Suprapubic skin (tissue), 4 donors: ENCODE data around the gene NPM1. TPM values are rescaled to one million over a fixed set of nuclear protein-coding genes. Genes with fewer than 3 reads are reported as not detected.

Experiments
- DNase-seq, 2 donors: peaks; one replicate each; pipeline ENCODE4 v3.0.0-alpha.2; 2019; ENCODE audit warnings: low spot score in 2 of 2
- H3K27ac ChIP-seq: fragments of 200-600 bp; sonication (generic); one replicate; pipeline ENCODE4 v1.5.1; 2019
- H3K27me3 ChIP-seq: fragments of 200-600 bp; sonication (generic); one replicate; pipeline ENCODE4 v1.5.1; 2019
- H3K36me3 ChIP-seq: fragments of 200-600 bp; sonication (generic); one replicate; pipeline ENCODE4 v1.5.1; 2019
- H3K4me1 ChIP-seq: fragments of 200-600 bp; sonication (generic); one replicate; pipeline ENCODE4 v1.5.1; 2019
- H3K4me3 ChIP-seq: fragments of 200-600 bp; sonication (generic); one replicate; pipeline ENCODE4 v1.5.1; 2019; ENCODE audit warnings: mild to moderate bottlenecking
- H3K9me3 ChIP-seq: fragments of 200-600 bp; sonication (generic); one replicate; pipeline ENCODE4 v1.5.1; 2019
- CTCF ChIP-seq, 2 donors: fragments of 200-600 bp in 1 of 2; fragments of 450-650 bp in 1 of 2; sonication (generic) in 1 of 2; IDR thresholded peaks; one replicate each; pipeline ENCODE4 v1.5.1; 2016 to 2019; ENCODE audit warnings: antibody characterized with exemption in 2 of 2, mild to moderate bottlenecking in 1 of 2, moderate library complexity in 1 of 2
- EP300 ChIP-seq: sonication (generic); formaldehyde crosslinking; IDR thresholded peaks from one replicate; pipeline ENCODE4 v1.6.1; 2017; ENCODE audit warnings: antibody characterized with exemption
- POLR2A ChIP-seq, 2 donors: fragments of 450-650 bp; IDR thresholded peaks; one replicate each; pipeline ENCODE4 v1.6.1; 2017; ENCODE audit warnings: antibody characterized with exemption in 2 of 2, mild to moderate bottlenecking in 2 of 2, moderate library complexity in 2 of 2
- POLR2AphosphoS5 ChIP-seq, 3 donors: sonication (generic); formaldehyde crosslinking; IDR thresholded peaks; one replicate each; pipeline ENCODE4 v1.6.1; 2017; ENCODE audit warnings: antibody characterized with exemption in 3 of 3
- WGBS: methylation state at CpG from one replicate; pipeline ENCODE4 v1.1.5; 2018; 5-methylcytosine and 5-hydroxymethylcytosine counted together
- total RNA-seq, 4 donors: library from RNA; depleted of rRNA; stranded (reverse); fragments of >200 nt; gene quantifications; one replicate each; pipeline ENCODE4 v1.1.0, GENCODE V29; 2016

The NPM1 gene
- total RNA-seq, 4 donors from 2014 or later = 439 to 524 (median 469) TPM

- H3K9me3 ChIP-seq = no peaks in the 10 kb centered on the region
- H3K36me3 ChIP-seq = no peaks in the 10 kb centered on the region
- WGBS = 80% methylated on average over 7 of the region's 8 CpGs
- TF ChIP-seq EP300 (no peak), POLR2AphosphoS5 (IDR thresholded peaks at IDR 0.05) (no peak), CTCF (IDR thresholded peaks at IDR 0.05) (no peak), POLR2A (IDR thresholded peaks at IDR 0.05) (no peak)
- DNase-seq = peak; percentile 57 to 62
- no peak overlapping the region for H3K4me3 ChIP-seq
- no peaks in the 10 kb centered on the region for H3K27me3 ChIP-seq
- no peaks in the 10 kb centered on the region for H3K4me1 ChIP-seq
- no peak overlapping the region for H3K27ac ChIP-seq
These were observed 44.4 kb downstream of the NPM1 start for GRCh38 chr5:171432076-171432475.

DNA sequence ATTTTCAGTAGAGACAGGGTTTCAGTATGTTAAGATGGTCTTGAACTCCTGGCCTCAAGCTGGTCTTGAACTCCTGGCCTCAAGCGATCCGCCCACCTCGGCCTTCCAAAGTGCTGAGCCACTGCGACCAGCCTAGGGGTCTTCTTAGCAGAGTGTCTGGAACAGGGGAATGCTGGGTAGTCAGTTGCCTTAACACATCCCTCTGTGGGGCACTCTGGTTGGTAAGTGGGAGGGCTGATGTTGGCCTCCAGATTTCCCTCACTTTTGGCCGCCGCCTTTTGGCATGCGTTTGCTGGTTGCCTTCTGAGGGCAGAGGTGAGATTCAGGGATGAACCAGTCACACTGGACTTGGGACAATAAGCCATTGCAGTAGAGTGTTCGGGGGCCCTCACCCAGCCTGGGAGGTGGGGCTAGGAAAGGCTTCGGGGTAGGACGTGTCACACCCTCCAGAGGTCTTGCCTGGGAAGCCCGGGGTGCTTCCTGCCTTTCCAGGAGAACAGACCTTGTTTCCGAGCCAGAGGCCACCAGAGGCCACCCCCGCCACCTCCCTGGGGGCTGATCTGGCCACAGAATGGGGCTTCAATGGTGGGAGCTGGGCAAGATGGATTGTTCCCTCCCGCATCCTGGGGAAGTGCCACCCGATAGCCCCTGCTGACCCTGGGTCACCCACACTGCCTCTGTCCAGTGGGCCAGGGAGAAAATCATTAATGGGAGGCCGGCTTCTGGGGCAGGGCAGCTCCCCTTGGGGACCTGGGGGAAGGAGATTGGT is 45.1 kb downstream of the NPM1 start:
- 94% methylated on average over 9 of the region's 16 CpGs for WGBS
- no peaks in the 10 kb centered on the region for H3K27me3 ChIP-seq
- no peak overlapping the region for H3K4me3 ChIP-seq
- DNase-seq = no peak
- H3K9me3 ChIP-seq = no peaks in the 10 kb centered on the region
- no peak for TF ChIP-seq POLR2A (IDR thresholded peaks at IDR 0.05)
- no peak for TF ChIP-seq EP300
- no peak for TF ChIP-seq CTCF (IDR thresholded peaks at IDR 0.05)
- no peak overlapping the region for H3K27ac ChIP-seq
- no peaks in the 10 kb centered on the region for H3K36me3 ChIP-seq
- H3K4me1 ChIP-seq = no peaks in the 10 kb centered on the region

- 75% methylated on average over 6 of the region's 6 CpGs for WGBS
- H3K27me3 ChIP-seq = no peaks in the 10 kb centered on the region
- TF ChIP-seq POLR2A (IDR thresholded peaks at IDR 0.05) (no peak), CTCF (IDR thresholded peaks at IDR 0.05) (no peak), EP300 (no peak), POLR2AphosphoS5 (IDR thresholded peaks at IDR 0.05) (no peak)
- no peaks in the 10 kb centered on the region for H3K4me1 ChIP-seq
- H3K27ac ChIP-seq = no peak overlapping the region
- no peaks in the 10 kb centered on the region for H3K9me3 ChIP-seq
- no peak overlapping the region for H3K4me3 ChIP-seq
- DNase-seq = no peak
- H3K36me3 ChIP-seq = no peaks in the 10 kb centered on the region
These were observed 45.7 kb downstream of the NPM1 start for GRCh38 chr5:171433352-171433698.

- WGBS = 95% methylated on average over 4 of the region's 5 CpGs
- no peak for DNase-seq
- no peak overlapping the region for H3K27ac ChIP-seq
- no peak for TF ChIP-seq CTCF (IDR thresholded peaks at IDR 0.05)
- no peak for TF ChIP-seq EP300
- TF ChIP-seq POLR2A (IDR thresholded peaks at IDR 0.05) = no peak
- TF ChIP-seq POLR2AphosphoS5 (IDR thresholded peaks at IDR 0.05) = no peak
- no peaks in the 10 kb centered on the region for H3K27me3 ChIP-seq
- H3K4me1 ChIP-seq = no peaks in the 10 kb centered on the region
- H3K36me3 ChIP-seq = no peaks in the 10 kb centered on the region
- H3K9me3 ChIP-seq = no peaks in the 10 kb centered on the region
- no peak overlapping the region for H3K4me3 ChIP-seq
These were observed 46.5 kb downstream of the NPM1 start for GRCh38 chr5:171433982-171434676.

DNA sequence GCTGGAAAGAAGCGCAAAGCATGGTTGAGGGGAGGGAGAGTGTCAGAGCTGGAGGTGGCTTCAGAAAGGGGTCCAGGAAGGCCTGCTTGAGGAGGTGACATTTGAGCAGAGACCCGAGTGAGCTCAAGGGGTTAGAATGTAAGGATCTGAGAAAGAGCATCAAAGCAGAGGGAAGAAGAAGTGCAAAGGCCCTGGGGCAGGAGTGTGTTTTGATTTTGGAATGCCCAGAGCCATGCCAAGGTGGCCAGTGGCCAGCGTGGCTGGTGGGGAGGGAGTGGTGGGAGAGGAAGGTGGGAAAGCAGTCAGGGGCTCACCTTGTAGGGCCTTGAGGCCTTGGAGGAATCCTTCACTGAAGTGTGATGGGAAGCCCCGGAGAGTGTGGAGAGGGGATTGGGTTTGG is 47.2 kb downstream of the NPM1 start:
- DNase-seq = no peak
- H3K4me1 ChIP-seq = no peaks in the 10 kb centered on the region
- WGBS = 92% methylated on average over 4 of the region's 4 CpGs
- no peaks in the 10 kb centered on the region for H3K27me3 ChIP-seq
- no peak overlapping the region for H3K4me3 ChIP-seq
- H3K27ac ChIP-seq = no peak overlapping the region
- TF ChIP-seq POLR2A (IDR thresholded peaks at IDR 0.05) = no peak
- no peak for TF ChIP-seq CTCF (IDR thresholded peaks at IDR 0.05)
- no peak for TF ChIP-seq POLR2AphosphoS5 (IDR thresholded peaks at IDR 0.05)
- no peak for TF ChIP-seq EP300
- H3K36me3 ChIP-seq = no peaks in the 10 kb centered on the region
- no peaks in the 10 kb centered on the region for H3K9me3 ChIP-seq
